ENCODE results near the gene B4GALT2. TPM values are rescaled to one million over a fixed set of nuclear protein-coding genes. Genes with fewer than 3 reads are reported as not detected.

Gene B4GALT2, protein sequence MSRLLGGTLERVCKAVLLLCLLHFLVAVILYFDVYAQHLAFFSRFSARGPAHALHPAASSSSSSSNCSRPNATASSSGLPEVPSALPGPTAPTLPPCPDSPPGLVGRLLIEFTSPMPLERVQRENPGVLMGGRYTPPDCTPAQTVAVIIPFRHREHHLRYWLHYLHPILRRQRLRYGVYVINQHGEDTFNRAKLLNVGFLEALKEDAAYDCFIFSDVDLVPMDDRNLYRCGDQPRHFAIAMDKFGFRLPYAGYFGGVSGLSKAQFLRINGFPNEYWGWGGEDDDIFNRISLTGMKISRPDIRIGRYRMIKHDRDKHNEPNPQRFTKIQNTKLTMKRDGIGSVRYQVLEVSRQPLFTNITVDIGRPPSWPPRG
- polyA plus RNA-seq (2013): 12.0 TPM

GRCh38 chr1:43978551-43979260 is at the start of gene B4GALT2:
Gene B4GALT2, plus strand, starts transcription at chr1:43979210. Its CDS starts 1,951 bp downstream, at chr1:43981161.
- H3K27ac ChIP-seq (ENCODE audit: insufficient read depth in 1 of 2, low read depth in 1 of 2, low read length in 2 of 2, poor library complexity in 1 of 2, severe bottlenecking in 2 of 2): no peak within 1 kb of the TSS
- CTCF ChIA-PET: interaction anchor here (0.9 to 3.5 kb wide), 4 partner anchors 10 to 44 kb away, joined by 3 to 13 read pairs (median 4); partner anchors contain the start of gene CCDC24
- WGBS (ENCODE audit: insufficient coverage): 10% methylated on average over 42 of the region's 54 CpGs

DNA sequence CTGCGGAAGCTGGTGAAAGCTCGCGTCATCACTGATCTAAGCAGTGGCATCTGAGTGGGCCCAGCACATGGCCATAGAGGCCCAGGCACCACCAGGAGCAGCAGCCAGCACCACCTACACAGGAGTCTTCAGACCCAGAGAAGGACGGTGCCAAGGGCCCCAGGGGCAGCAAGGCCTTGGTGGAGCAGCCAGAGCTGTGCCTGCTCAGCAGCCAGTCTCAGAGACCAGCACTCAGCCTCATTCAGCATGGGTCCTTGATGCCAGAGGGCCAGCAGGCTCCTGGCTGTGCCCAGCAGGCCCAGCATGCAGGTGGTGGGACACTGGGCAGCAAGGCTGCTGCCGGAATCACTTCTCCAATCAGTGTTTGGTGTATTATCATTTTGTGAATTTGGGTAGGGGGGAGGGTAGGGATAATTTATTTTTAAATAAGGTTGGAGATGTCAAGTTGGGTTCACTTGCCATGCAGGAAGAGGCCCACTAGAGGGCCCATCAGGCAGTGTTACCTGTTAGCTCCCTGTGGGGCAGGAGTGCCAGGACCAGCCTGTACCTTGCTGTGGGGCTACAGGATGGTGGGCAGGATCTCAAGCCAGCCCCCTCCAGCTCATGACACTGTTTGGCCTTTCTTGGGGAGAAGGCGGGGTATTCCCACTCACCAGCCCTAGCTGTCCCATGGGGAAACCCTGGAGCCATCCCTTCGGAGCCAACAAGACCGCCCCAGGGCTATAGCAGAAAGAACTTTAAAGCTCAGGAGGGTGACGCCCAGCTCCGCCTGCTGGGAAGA is 48.7 kb upstream of the B4GALT2 start:
- peaks cover 0 to 24% (median 16%) of the 10 kb centered on the region in 4 experiments for H3K4me1 ChIP-seq (ENCODE audit: control extremely low read depth in 1 of 4, control insufficient read depth in 4 of 4, insufficient read depth in 4 of 4, low read length in 3 of 4)
- ChIA-PET POLR2A (interaction anchor here (0.6 to 0.8 kb wide), 2 partner anchors 164 to 726 kb away, joined by 3 read pairs; no protein-coding TSS in a partner anchor), CTCF (interaction anchor here (0.7 to 8.3 kb wide), 10 partner anchors 9 to 166 kb away, joined by 3 to 247 read pairs (median 5); partner anchors contain the start of gene IPO13)
- peaks cover 0 to 20% (median 3%) of the 10 kb centered on the region in 5 experiments for H3K27me3 ChIP-seq (replicated peaks in 2 of 5; ENCODE audit: control insufficient read depth in 4 of 5, insufficient read depth in 5 of 5, low read length in 4 of 5)
- no peak overlapping the region for H3K27ac ChIP-seq (ENCODE audit: insufficient read depth in 1 of 2, low read depth in 1 of 2, low read length in 2 of 2, poor library complexity in 1 of 2, severe bottlenecking in 2 of 2)
- peak in 2 of 3 donors; percentile 38 to 41 for DNase-seq
- no peaks in the 10 kb centered on the region for H3K9me3 ChIP-seq (ENCODE audit: control extremely low read depth in 1 of 5, control insufficient read depth in 4 of 5, insufficient read depth in 2 of 5, low read depth in 1 of 5, low read length in 4 of 5)
- peaks cover 0 to 21% (median 10%) of the 10 kb centered on the region in 4 experiments for H3K36me3 ChIP-seq (ENCODE audit: control insufficient read depth in 4 of 4, insufficient read depth in 4 of 4, low read length in 3 of 4)
- WGBS (ENCODE audit: insufficient coverage): 97% methylated on average over 10 of the region's 10 CpGs
- H3K4me3 ChIP-seq (ENCODE audit: control insufficient read depth in 1 of 7, extremely low read depth in 1 of 7, insufficient read depth in 4 of 7, low read depth in 2 of 7, low read length in 6 of 7): no peak overlapping the region

More at GRCh38 chr1:43978551-43979260, at the start of gene B4GALT2:
- peaks cover 7 to 53% (median 39%) of the 10 kb centered on the region in 4 experiments for H3K4me1 ChIP-seq (ENCODE audit: control extremely low read depth in 1 of 4, control insufficient read depth in 4 of 4, insufficient read depth in 4 of 4, low read length in 3 of 4)
- no peaks in the 10 kb centered on the region for H3K9me3 ChIP-seq (ENCODE audit: control extremely low read depth in 1 of 5, control insufficient read depth in 4 of 5, insufficient read depth in 2 of 5, low read depth in 1 of 5, low read length in 4 of 5)
- H3K36me3 ChIP-seq (ENCODE audit: control insufficient read depth in 4 of 4, insufficient read depth in 4 of 4, low read length in 3 of 4): peaks cover 2 to 36% (median 17%) of the 10 kb centered on the region in 4 experiments
- POLR2A ChIA-PET: no interaction called here
- peak in 1 of 3 donors; percentile 40 for DNase-seq
- peak within 1 kb of the TSS; percentile 22 to 80 (median 67) for H3K4me3 ChIP-seq (ENCODE audit: control insufficient read depth in 1 of 7, extremely low read depth in 1 of 7, insufficient read depth in 4 of 7, low read depth in 2 of 7, low read length in 6 of 7)
- no peaks in the 10 kb centered on the region for H3K27me3 ChIP-seq (replicated peaks in 2 of 5; ENCODE audit: control insufficient read depth in 4 of 5, insufficient read depth in 5 of 5, low read length in 4 of 5)

- no peaks in the 10 kb centered on the region for H3K9me3 ChIP-seq (ENCODE audit: control extremely low read depth in 1 of 5, control insufficient read depth in 4 of 5, insufficient read depth in 2 of 5, low read depth in 1 of 5, low read length in 4 of 5)
- 83% methylated on average over 4 of the region's 4 CpGs for WGBS (ENCODE audit: insufficient coverage)
- POLR2A ChIA-PET: interaction anchor here (0.8 kb wide), 1 partner anchor 165 kb away, joined by 3 read pairs; no protein-coding TSS in a partner anchor
- peaks cover 0 to 29% (median 20%) of the 10 kb centered on the region in 4 experiments for H3K4me1 ChIP-seq (ENCODE audit: control extremely low read depth in 1 of 4, control insufficient read depth in 4 of 4, insufficient read depth in 4 of 4, low read length in 3 of 4)
- H3K27ac ChIP-seq (ENCODE audit: insufficient read depth in 1 of 2, low read depth in 1 of 2, low read length in 2 of 2, poor library complexity in 1 of 2, severe bottlenecking in 2 of 2): no peak overlapping the region
- peaks cover 0 to 26% (median 3%) of the 10 kb centered on the region in 5 experiments for H3K27me3 ChIP-seq (replicated peaks in 2 of 5; ENCODE audit: control insufficient read depth in 4 of 5, insufficient read depth in 5 of 5, low read length in 4 of 5)
- H3K4me3 ChIP-seq (ENCODE audit: control insufficient read depth in 1 of 7, extremely low read depth in 1 of 7, insufficient read depth in 4 of 7, low read depth in 2 of 7, low read length in 6 of 7): no peak overlapping the region
- peaks cover 0 to 15% (median 7%) of the 10 kb centered on the region in 4 experiments for H3K36me3 ChIP-seq (ENCODE audit: control insufficient read depth in 4 of 4, insufficient read depth in 4 of 4, low read length in 3 of 4)
- CTCF ChIA-PET: interaction anchor here (1.0 to 8.3 kb wide), 8 partner anchors 9 to 166 kb away, joined by 3 to 247 read pairs (median 6); partner anchors contain the start of gene IPO13
- no peak for DNase-seq
Measured at GRCh38 chr1:43930949-43931275, 48.1 kb upstream of the B4GALT2 start.

DNA sequence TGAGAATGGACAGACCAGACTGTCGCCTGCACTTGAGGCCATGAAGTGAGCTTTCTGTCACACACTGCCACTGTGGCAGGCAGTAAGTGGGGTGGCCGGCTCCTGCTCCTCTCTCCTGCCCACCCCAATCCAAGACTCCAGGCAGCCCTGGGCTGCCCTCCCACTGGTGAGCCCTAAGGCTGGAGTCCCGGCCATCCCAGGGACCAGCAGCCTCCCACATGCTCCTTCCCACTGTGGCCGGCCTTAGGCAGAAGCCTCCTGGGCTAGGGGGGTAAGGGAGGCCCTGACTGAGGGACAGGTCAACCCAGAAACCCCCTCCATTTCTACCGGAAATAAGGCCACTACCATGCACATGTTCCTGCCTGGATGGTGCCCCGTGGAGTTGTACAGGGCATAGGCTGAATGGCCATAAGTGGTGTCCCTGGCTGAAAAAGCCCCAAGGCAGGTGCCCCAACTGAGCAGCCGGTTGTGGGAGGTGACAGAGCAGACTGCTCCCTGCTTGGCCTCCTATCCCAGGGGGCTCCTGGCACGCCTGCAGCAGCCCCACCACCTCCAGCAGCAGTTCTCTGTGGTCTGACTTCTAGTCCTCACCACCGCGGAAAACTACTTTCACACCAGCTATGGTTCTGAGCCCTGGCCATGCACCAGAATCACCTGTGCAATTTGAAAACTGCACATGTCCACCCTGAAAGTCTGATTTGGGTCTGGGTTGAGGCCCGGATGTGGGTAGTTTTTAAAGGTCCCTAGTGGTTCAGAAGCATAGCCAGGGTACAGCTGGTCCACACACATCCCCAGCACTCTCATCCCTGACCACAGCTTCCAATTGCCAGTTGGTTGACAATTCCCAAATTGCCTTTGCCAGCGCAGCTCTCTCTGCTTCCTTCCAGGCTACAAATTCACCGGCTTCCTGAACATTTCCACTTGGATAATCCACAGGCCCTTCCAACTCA is 47.0 kb upstream of the B4GALT2 start:
- no peak overlapping the region for H3K4me3 ChIP-seq (ENCODE audit: control insufficient read depth in 1 of 7, extremely low read depth in 1 of 7, insufficient read depth in 4 of 7, low read depth in 2 of 7, low read length in 6 of 7)
- POLR2A ChIA-PET: no interaction called here
- H3K4me1 ChIP-seq (ENCODE audit: control extremely low read depth in 1 of 4, control insufficient read depth in 4 of 4, insufficient read depth in 4 of 4, low read length in 3 of 4): peaks cover 0 to 37% (median 25%) of the 10 kb centered on the region in 4 experiments
- 99% methylated on average over 10 of the region's 13 CpGs for WGBS (ENCODE audit: insufficient coverage)
- H3K27me3 ChIP-seq (replicated peaks in 2 of 5; ENCODE audit: control insufficient read depth in 4 of 5, insufficient read depth in 5 of 5, low read length in 4 of 5): peaks cover 0 to 26% (median 3%) of the 10 kb centered on the region in 5 experiments
- no peak overlapping the region for H3K27ac ChIP-seq (ENCODE audit: insufficient read depth in 1 of 2, low read depth in 1 of 2, low read length in 2 of 2, poor library complexity in 1 of 2, severe bottlenecking in 2 of 2)
- DNase-seq: no peak
- H3K36me3 ChIP-seq (ENCODE audit: control insufficient read depth in 4 of 4, insufficient read depth in 4 of 4, low read length in 3 of 4): peaks cover 0 to 9% (median 4%) of the 10 kb centered on the region in 4 experiments
- H3K9me3 ChIP-seq (ENCODE audit: control extremely low read depth in 1 of 5, control insufficient read depth in 4 of 5, insufficient read depth in 2 of 5, low read depth in 1 of 5, low read length in 4 of 5): no peaks in the 10 kb centered on the region
- CTCF ChIA-PET: interaction anchor here (1.1 to 8.3 kb wide), 6 partner anchors 11 to 404 kb away, joined by 3 to 247 read pairs (median 14); partner anchors contain the start of gene IPO13

DNA sequence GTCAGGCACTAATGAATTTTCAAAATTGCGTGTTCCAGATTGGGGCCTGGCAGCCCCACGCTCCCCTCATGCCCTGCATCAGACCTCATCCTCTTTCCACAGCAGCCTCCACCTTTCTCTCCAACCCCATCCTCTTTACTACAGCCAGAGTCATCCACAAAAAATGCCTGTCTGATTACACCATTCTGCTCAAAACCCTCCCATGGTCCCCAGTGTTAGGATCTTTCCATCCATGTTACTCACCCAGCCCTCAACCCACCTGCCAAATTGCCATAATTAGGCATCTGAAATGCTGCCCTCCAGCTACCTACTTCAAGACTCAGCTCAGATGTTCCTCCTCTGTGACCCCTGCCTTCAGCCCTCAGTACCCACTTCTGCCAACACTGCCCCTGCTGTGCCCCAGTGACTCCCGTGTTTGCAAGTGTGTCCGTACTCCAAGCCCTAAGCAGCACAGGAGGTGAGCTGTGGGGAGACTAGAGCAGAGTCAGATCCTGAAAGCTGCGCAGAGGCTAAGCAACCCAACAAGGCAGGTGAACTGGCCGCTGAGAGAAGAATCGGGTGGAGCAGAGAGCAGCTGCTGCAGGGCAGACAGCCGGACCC is 46.1 kb upstream of the B4GALT2 start:
- CTCF ChIA-PET: interaction anchor here (1.1 to 8.3 kb wide), 8 partner anchors 9 to 405 kb away, joined by 3 to 247 read pairs (median 14); partner anchors contain the start of gene IPO13

More for the DNA sequence above, 46.1 kb upstream of the B4GALT2 start:
- Histone ChIP-seq H3K27ac (ENCODE audit: insufficient read depth in 1 of 2, low read depth in 1 of 2, low read length in 2 of 2, poor library complexity in 1 of 2, severe bottlenecking in 2 of 2) (no peak overlapping the region), H3K4me3 (ENCODE audit: control insufficient read depth in 1 of 7, extremely low read depth in 1 of 7, insufficient read depth in 4 of 7, low read depth in 2 of 7, low read length in 6 of 7) (peak overlapping the region in 4 of 7 experiments; percentile 11 to 69 (median 62)), H3K9me3 (ENCODE audit: control extremely low read depth in 1 of 5, control insufficient read depth in 4 of 5, insufficient read depth in 2 of 5, low read depth in 1 of 5, low read length in 4 of 5) (no peaks in the 10 kb centered on the region), H3K4me1 (ENCODE audit: control extremely low read depth in 1 of 4, control insufficient read depth in 4 of 4, insufficient read depth in 4 of 4, low read length in 3 of 4) (peaks cover 0 to 37% (median 25%) of the 10 kb centered on the region in 4 experiments), H3K36me3 (ENCODE audit: control insufficient read depth in 4 of 4, insufficient read depth in 4 of 4, low read length in 3 of 4) (peaks cover 0 to 9% (median 4%) of the 10 kb centered on the region in 4 experiments), H3K27me3 (replicated peaks in 2 of 5; ENCODE audit: control insufficient read depth in 4 of 5, insufficient read depth in 5 of 5, low read length in 4 of 5) (peaks cover 0 to 26% (median 3%) of the 10 kb centered on the region in 5 experiments)
- WGBS (ENCODE audit: insufficient coverage): 31% methylated on average over 8 of the region's 8 CpGs
- peak in 1 of 3 donors; percentile 12 for DNase-seq
- POLR2A ChIA-PET: interaction anchor here (0.6 to 1.0 kb wide), 2 partner anchors 76 to 170 kb away, joined by 3 to 4 read pairs; no protein-coding TSS in a partner anchor

Measured in common myeloid progenitor, CD34-positive (primary cell).